Activated naive CD8-positive, alpha-beta T cell treated with anti-CD3 and anti-CD28 coated beads for 36 hours (primary cell): ENCODE data around the gene JMJD7. TPM values are rescaled to one million over a fixed set of nuclear protein-coding genes. Genes with fewer than 3 reads are reported as not detected.

ENCODE experiments used
- DNase-seq: peaks from one replicate; pipeline ENCODE4 v3.0.0; 2021
- H3K27ac Mint-ChIP-seq: one replicate; pipeline ENCODE4 v1.8.0; 2022; ENCODE audit warnings: mild to moderate bottlenecking, moderate library complexity, mixed read lengths
- H3K27me3 Mint-ChIP-seq: one replicate; pipeline ENCODE4 v1.8.0; 2022; ENCODE audit warnings: mild to moderate bottlenecking, mixed read lengths
- H3K36me3 Mint-ChIP-seq: one replicate; pipeline ENCODE4 v1.8.0; 2021; ENCODE audit warnings: mild to moderate bottlenecking, mixed read lengths
- H3K4me1 Mint-ChIP-seq: one replicate; pipeline ENCODE4 v1.8.0; 2021; ENCODE audit warnings: mixed read lengths
- H3K4me3 Mint-ChIP-seq: one replicate; pipeline ENCODE4 v1.8.0; 2022; ENCODE audit warnings: mild to moderate bottlenecking, moderate library complexity, mixed read lengths
- H3K9me3 Mint-ChIP-seq: one replicate; pipeline ENCODE4 v1.8.0; 2022; ENCODE audit warnings: mixed read lengths
- total RNA-seq, 2 experiments: library from RNA; stranded (reverse); gene quantifications; one replicate each; pipeline ENCODE4 v1.2.3, GENCODE V29; 2021

The JMJD7 gene
- total RNA-seq, 2 experiments from 2014 or later: 9.4 to 10.9 TPM

DNA sequence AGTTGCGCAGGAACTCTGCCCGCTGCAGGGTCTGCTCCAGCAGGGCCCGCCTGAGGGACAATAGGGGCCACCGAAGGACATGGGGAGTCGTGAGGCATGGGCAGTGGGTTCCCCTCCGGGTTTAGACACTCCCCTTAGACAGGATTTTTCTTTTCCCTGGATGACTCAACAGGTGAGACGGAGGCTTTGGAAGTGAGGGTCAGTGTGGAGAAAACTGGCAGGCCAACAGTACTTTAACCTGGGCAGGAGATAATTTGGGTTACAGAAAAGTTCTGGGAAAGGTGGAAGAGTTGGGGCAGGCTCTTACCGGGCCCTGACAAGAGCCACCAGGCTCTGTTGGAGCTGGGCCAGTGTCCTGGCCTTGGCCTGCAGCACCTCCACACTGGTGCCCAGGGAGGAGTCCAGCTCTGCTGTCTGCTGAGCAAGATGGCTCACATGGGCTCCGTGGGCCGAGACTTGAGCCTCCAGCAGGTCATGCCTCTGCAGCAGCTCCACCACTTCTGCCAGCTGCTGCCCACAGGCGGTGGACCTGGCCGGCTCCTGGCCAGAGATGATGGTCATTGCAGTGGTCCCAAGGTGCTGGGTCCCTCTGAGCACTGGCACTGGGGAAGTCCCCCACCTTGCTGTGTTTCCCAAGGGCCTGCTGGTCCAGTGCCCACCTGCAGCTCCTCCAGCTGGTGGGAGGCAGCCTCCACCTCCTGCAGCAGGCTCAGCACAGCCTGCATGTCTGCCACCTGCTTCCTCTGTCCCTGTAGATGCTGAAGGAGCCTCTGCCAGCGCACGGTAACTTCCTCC, 55.0 kb downstream of the JMJD7 start:
- H3K9me3 Mint-ChIP-seq: no peaks in the 10 kb centered on the region
- H3K27ac Mint-ChIP-seq: no peak overlapping the region
- H3K4me1 Mint-ChIP-seq: peaks cover 4% of the 10 kb centered on the region
- peaks cover 11% of the 10 kb centered on the region for H3K27me3 Mint-ChIP-seq
- no peak for DNase-seq
- H3K4me3 Mint-ChIP-seq: no peak overlapping the region
- H3K36me3 Mint-ChIP-seq: no peaks in the 10 kb centered on the region

DNA sequence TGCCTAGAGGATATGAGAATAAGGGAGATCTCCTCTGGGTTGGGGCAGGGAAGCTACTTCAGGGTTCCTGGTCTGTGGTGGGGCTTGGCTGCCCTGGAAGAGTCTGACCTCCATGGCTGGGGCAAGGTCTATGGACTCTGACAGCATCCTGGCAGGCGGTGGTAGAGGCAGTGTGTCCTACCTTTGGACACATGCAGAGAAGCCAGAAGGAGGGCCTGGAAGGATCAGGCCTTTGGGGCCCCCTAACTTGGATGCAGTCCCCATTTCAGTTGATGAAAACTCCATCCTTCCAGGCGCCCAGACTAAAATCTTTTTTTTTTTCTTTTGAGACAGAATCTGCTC, 55.6 kb downstream of the JMJD7 start:
- Mint-ChIP-seq H3K36me3 (no peaks in the 10 kb centered on the region), H3K27me3 (peaks cover 11% of the 10 kb centered on the region), H3K4me1 (peaks cover 6% of the 10 kb centered on the region), H3K4me3 (no peak overlapping the region), H3K27ac (no peak overlapping the region), H3K9me3 (no peaks in the 10 kb centered on the region)
- no peak for DNase-seq

DNA sequence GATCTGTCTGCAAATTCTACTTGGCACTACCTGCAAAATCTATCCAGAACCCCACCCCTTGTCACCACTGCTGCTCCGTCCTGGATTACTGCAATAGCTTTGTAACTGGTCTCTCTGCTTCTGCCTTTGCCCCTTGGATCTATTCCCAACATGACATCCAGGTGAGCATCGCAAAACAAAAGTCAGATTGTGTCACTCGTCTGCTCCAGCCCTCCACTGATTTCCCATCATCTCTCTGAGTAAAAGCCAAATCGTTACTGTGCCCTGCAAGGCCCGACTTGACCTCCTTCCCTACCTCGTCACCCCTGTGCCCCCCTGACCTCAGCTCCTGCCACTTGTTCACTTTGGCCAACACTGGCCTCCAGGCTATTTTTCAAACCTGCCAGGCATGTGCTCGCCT, 56.6 kb downstream of the JMJD7 start:
- H3K4me3 Mint-ChIP-seq: no peak overlapping the region
- no peak for DNase-seq
- no peaks in the 10 kb centered on the region for H3K36me3 Mint-ChIP-seq

DNA sequence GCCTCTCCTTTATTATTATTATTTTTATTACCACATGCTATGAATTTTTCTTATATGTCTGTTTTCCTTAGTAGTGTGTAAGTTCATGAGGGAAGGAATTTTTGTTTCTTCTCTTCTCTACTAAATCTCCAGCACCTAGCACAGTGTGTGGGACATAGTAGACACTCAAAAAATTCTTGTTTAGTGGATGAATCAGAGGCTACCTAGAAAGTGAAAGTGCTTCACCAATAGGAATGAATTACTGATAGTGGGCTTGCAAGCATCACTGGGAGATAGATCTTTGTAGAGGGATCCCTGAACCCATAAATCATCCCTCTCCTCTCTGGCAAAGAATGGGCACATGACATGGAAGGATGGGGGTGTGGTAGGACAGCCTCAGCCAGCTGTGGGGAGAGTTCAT, 57.4 kb downstream of the JMJD7 start:
- no peak for DNase-seq
- H3K4me3 Mint-ChIP-seq: no peak overlapping the region
- H3K4me1 Mint-ChIP-seq: peaks cover 9% of the 10 kb centered on the region
- no peaks in the 10 kb centered on the region for H3K9me3 Mint-ChIP-seq
- H3K36me3 Mint-ChIP-seq: no peaks in the 10 kb centered on the region
- H3K27me3 Mint-ChIP-seq: peaks cover 7% of the 10 kb centered on the region
- H3K27ac Mint-ChIP-seq: no peak overlapping the region

More for the DNA sequence above, 56.6 kb downstream of the JMJD7 start:
- Mint-ChIP-seq H3K27ac (no peak overlapping the region), H3K27me3 (peaks cover 11% of the 10 kb centered on the region), H3K9me3 (no peaks in the 10 kb centered on the region), H3K4me1 (peaks cover 9% of the 10 kb centered on the region)

DNA sequence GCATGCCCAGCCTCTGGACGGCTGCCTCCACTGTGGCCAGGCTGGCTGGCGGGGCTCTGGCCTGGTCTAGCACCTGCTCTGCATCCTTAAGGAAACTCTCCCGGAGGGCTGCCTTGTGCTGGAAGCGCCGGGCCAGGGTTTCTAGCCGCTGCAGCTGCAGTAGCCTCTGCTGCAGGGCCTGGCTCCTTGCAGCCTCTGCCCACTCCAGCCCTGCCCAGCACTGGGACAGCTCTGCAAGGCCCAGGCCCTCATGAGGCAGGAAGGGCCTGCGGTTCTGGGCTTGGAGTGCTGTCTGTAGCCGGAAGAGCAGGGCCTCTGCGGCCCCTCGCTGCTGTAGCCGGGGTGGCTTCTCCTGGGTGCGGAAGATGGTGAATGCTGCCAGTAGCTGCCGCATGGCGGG, 57.9 kb downstream of the JMJD7 start:
- Mint-ChIP-seq H3K9me3 (no peaks in the 10 kb centered on the region), H3K4me1 (peaks cover 9% of the 10 kb centered on the region), H3K36me3 (no peaks in the 10 kb centered on the region), H3K27me3 (peaks cover 7% of the 10 kb centered on the region), H3K4me3 (no peak overlapping the region), H3K27ac (no peak overlapping the region)
- DNase-seq: no peak

DNA sequence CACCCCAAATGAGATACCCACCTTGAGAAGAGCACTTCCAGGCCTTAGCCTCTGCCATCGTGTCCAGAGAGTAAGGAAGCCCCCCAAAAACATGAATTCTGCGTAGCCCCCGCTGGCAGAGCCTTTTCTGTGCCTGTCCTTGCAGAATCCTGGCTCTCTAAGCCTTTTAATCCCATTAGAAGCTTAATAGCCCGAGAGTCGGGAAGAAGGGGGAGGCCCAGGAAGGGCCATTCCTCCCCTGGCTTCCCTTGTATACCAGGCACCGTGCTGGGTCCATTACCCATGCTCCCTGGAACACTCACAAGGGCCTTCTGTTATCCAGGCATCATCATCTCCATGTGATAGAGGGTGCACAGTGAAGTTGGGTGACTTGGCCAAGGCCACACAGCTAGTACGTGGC, 58.8 kb downstream of the JMJD7 start:
- Mint-ChIP-seq H3K36me3 (no peaks in the 10 kb centered on the region), H3K4me1 (peaks cover 7% of the 10 kb centered on the region), H3K27me3 (no peaks in the 10 kb centered on the region), H3K9me3 (no peaks in the 10 kb centered on the region), H3K27ac (no peak overlapping the region), H3K4me3 (no peak overlapping the region)
- DNase-seq: no peak

DNA sequence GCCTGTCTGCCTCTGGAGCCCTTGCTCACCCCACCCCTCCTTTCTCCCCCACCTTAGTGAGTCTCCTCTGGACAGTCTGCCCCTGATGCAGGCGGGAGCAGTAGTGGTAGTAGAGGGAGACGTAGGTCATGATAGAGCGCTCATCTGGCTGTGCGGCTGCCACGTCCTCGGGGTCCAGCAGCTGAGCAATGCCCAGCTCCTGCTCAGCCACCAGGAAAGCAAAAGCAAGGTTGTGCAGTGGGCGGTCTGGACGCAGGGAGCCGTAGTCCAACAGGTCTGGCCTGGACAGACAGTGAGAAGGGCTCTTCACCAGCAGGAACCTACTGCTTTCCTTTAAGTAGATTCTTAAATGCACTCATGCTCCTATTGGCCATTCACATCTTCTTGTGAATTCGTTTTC, 59.3 kb downstream of the JMJD7 start:
- H3K27me3 Mint-ChIP-seq: no peaks in the 10 kb centered on the region
- H3K9me3 Mint-ChIP-seq: no peaks in the 10 kb centered on the region
- H3K4me3 Mint-ChIP-seq: no peak overlapping the region
- H3K27ac Mint-ChIP-seq: no peak overlapping the region
- no peaks in the 10 kb centered on the region for H3K36me3 Mint-ChIP-seq
- DNase-seq: no peak
- peaks cover 7% of the 10 kb centered on the region for H3K4me1 Mint-ChIP-seq

Other genes starting within 250 kb of the JMJD7 start
- 10 to 100 TPM; 30.5 to 32.0 TPM for gene MGA, start 167.7 kb upstream of the JMJD7 start, total RNA-seq
- gene MAPKBP1, start 53.6 kb upstream of the JMJD7 start, total RNA-seq: 10 to 100 TPM; 13.2 to 14.2 TPM
- 1 to 10 TPM; 2.1 to 2.2 TPM for gene PLA2G4B, start 10.8 kb downstream of the JMJD7 start, total RNA-seq
- gene SPTBN5, start 66.0 kb downstream of the JMJD7 start, total RNA-seq: under 1 TPM; 0.19 to 0.30 TPM
- 10 to 100 TPM; 23.5 to 23.6 TPM for gene EHD4, start 144.5 kb downstream of the JMJD7 start, total RNA-seq
- not detected for gene PLA2G4E, start 192.9 kb downstream of the JMJD7 start, total RNA-seq